Endothelial cell of umbilical vein (primary cell): ENCODE data around the gene MBNL2. TPM values are rescaled to one million over a fixed set of nuclear protein-coding genes. Genes with fewer than 3 reads are reported as not detected.

Source experiments
- BruUV-seq: library from RNA; stranded (reverse); fragments of 400-500 nt; replicated peaks from 2 replicates; lab custom pipeline; 2021; lab: Mats Ljungman, UMichigan
- CTCF ChIA-PET: fragments of 300-600, 350-600 bp; sonication (Branson Sonifier 250); formaldehyde crosslinking; loops from one replicate; lab custom pipeline; 2021; ENCODE audit warnings: antibody characterized with exemption, inconsistent platforms; lab: Charles Lee
- POLR2A ChIA-PET: fragments of 300-600, 350-600 bp; sonication (Branson Sonifier 250); formaldehyde crosslinking; loops from one replicate; lab custom pipeline; 2021; ENCODE audit warnings: antibody characterized with exemption, inconsistent platforms; lab: Charles Lee
- DNase-seq: peaks from one replicate; pipeline ENCODE4 v3.0.0-alpha.2; 2011; ENCODE audit warnings: low read depth, low spot score
- FAIRE-seq: peaks from 2 replicates; lab custom pipeline; 2011; peaks lifted over from hg19 to GRCh38; lab: Jason Lieb, UNC
- H2AFZ ChIP-seq: 2 replicates; pipeline ENCODE4 v1.6.0; 2012; ENCODE audit warnings: low read depth, low read length, control low read depth, inconsistent platforms
- H3K27ac ChIP-seq: 2 replicates; pipeline ENCODE4 v1.5.1; 2011; ENCODE audit warnings: low read depth, mild to moderate bottlenecking, control low read depth, low read length, moderate library complexity; ENCODE audit not compliant: insufficient read depth
- H3K27me3 ChIP-seq, 2 experiments: 2 replicates each; pipeline versions ENCODE4 v1.6.0 to v1.6.1; 2011; ENCODE audit warnings: low read length in 2 of 2, mixed read lengths in 1 of 2; ENCODE audit not compliant: control insufficient read depth in 2 of 2, insufficient read depth in 2 of 2
- H3K36me3 ChIP-seq, 2 experiments: 2 replicates in 1 of 2; 3 replicates in 1 of 2; pipeline ENCODE4 v1.5.1; 2011; ENCODE audit warnings: low read length in 2 of 2, mild to moderate bottlenecking in 1 of 2, moderate library complexity in 1 of 2; ENCODE audit not compliant: control insufficient read depth in 2 of 2, insufficient read depth in 2 of 2; ENCODE audit errors: extremely low read depth in 1 of 2
- H3K4me1 ChIP-seq: 3 replicates; pipeline ENCODE4 v1.5.1; 2011; ENCODE audit warnings: mild to moderate bottlenecking, low read length; ENCODE audit not compliant: control insufficient read depth, insufficient read depth; ENCODE audit errors: extremely low read depth
- H3K4me2 ChIP-seq: 2 replicates; pipeline ENCODE4 v1.6.1; 2011; ENCODE audit warnings: low read length, control low read depth, mixed read lengths; ENCODE audit not compliant: insufficient read depth
- H3K4me3 ChIP-seq, 3 experiments: fragments of 200-600 bp in 1 of 3; sonication (generic), shearing (Covaris generic) in 1 of 3; replicated peaks in 1 of 3; 2 replicates each; pipeline ENCODE4 v1.5.1; 2011 to 2016; ENCODE audit warnings: control low read depth in 3 of 3, low read length in 3 of 3, mild to moderate bottlenecking in 2 of 3, inconsistent platforms in 1 of 3, low read depth in 1 of 3, moderate library complexity in 1 of 3; ENCODE audit not compliant: insufficient read depth in 1 of 3
- H3K79me2 ChIP-seq: 2 replicates; pipeline ENCODE4 v1.6.0; 2012; ENCODE audit warnings: low read length, inconsistent platforms; ENCODE audit not compliant: control insufficient read depth, insufficient read depth
- H3K9ac ChIP-seq: replicated peaks from 2 replicates; pipeline ENCODE3; 2011; ENCODE audit warnings: low read length, control low read depth; ENCODE audit not compliant: insufficient read depth; ENCODE audit errors: extremely low read depth
- H3K9me1 ChIP-seq: replicated peaks from 3 replicates; pipeline ENCODE4 v1.6.0; 2011; ENCODE audit warnings: mild to moderate bottlenecking, low read length; ENCODE audit not compliant: control insufficient read depth, insufficient read depth; ENCODE audit errors: extremely low read depth
- H3K9me3 ChIP-seq: replicated peaks from 2 replicates; pipeline ENCODE4 v1.5.1; 2012; ENCODE audit warnings: low read length, inconsistent platforms; ENCODE audit not compliant: control insufficient read depth, insufficient read depth
- H4K20me1 ChIP-seq: replicated peaks from 2 replicates; pipeline ENCODE3; 2011; ENCODE audit warnings: mild to moderate bottlenecking, low read length; ENCODE audit not compliant: control insufficient read depth, insufficient read depth; ENCODE audit errors: extremely low read depth
- CTCF ChIP-seq, 2 donors: IDR thresholded peaks; 1 replicate in 1 of 2; 2 replicates in 1 of 2; pipeline ENCODE4 v1.5.1; 2011; ENCODE audit warnings: low read length in 2 of 2, mild to moderate bottlenecking in 2 of 2, moderate library complexity in 2 of 2, control low read depth in 1 of 2, inconsistent platforms in 1 of 2, low read depth in 1 of 2; ENCODE audit not compliant: insufficient read depth in 1 of 2; ENCODE audit errors: extremely low read depth in 1 of 2
- FOS ChIP-seq: IDR thresholded peaks from 2 replicates; pipeline ENCODE4 v1.6.1; 2011; ENCODE audit warnings: mild to moderate bottlenecking, low read length, moderate library complexity, borderline replicate concordance; ENCODE audit not compliant: insufficient read depth
- JUN ChIP-seq: IDR thresholded peaks from 2 replicates; pipeline ENCODE4 v1.6.1; 2011; ENCODE audit warnings: borderline replicate concordance, low read depth; ENCODE audit not compliant: insufficient read length, insufficient read depth
- MAX ChIP-seq: IDR thresholded peaks from 2 replicates; pipeline ENCODE4 v1.6.1; 2011; ENCODE audit not compliant: insufficient read depth, insufficient read length
- MYC ChIP-seq: IDR thresholded peaks from one replicate; pipeline ENCODE4 v1.6.1; 2011; ENCODE audit warnings: mild to moderate bottlenecking, low read depth, low read length
- dilution Hi-C: fragments of 300-500 bp; cut with MboI; formaldehyde crosslinking; loops from one replicate; pipeline ENCODE4 v1.15.0; 2019; ENCODE audit warnings: low sequenced_read_pairs; ENCODE audit not compliant: extremely low pct_ligation_motif_present
- intact Hi-C: fragments of 100-400 bp; cut with micrococcal nuclease; formaldehyde crosslinking; loops from one replicate; pipeline ENCODE4 v1.10.0; 2022
- polyA plus RNA-seq, 4 experiments: library from polyadenylated mRNA; depleted of rRNA in 3 of 4; stranded (reverse) in 3 of 4; unstranded in 1 of 4; fragments of >200 nt; gene quantifications; 2 replicates each; pipeline versions ENCODE4 v1.2.1 to v1.2.3, GENCODE V29; 2011 to 2012; ENCODE audit warnings: missing spikeins in 1 of 4
- total RNA-seq: library from RNA; stranded (reverse); gene quantifications from 2 replicates; pipeline ENCODE4 v1.2.3, GENCODE V29; 2021

Gene MBNL2
- total and polyA plus RNA-seq, 2 donors (not counting 3 experiments of a cell fraction or from before 2014, with no cell fraction given) = 32.9 to 76.5 TPM

- Histone ChIP-seq H4K20me1 (no peaks in the 10 kb centered on the region), H3K4me3 (no peak overlapping the region), H2AFZ (no peak overlapping the region), H3K4me1 (peaks cover 6% of the 10 kb centered on the region), H3K9ac (no peak overlapping the region), H3K27ac (no peak overlapping the region), H3K79me2 (peaks cover 2% of the 10 kb centered on the region), H3K27me3 (no peaks in the 10 kb centered on the region), H3K4me2 (no peak overlapping the region), H3K36me3 (peaks cover 8 to 14% of the 10 kb centered on the region in 2 experiments), H3K9me1 (no peaks in the 10 kb centered on the region), H3K9me3 (no peaks in the 10 kb centered on the region)
- POLR2A ChIA-PET = no interaction called here
- dilution Hi-C loops = no loop called here
- FAIRE-seq = no peak
- no TSS peak for BruUV-seq
- TF ChIP-seq FOS (no peak), MYC (no peak), CTCF (IDR thresholded peaks at IDR 0.05; ENCODE audit: extremely low read depth in 1 of 2, insufficient read depth in 1 of 2, low read depth in 1 of 2, low read length in 2 of 2) (peak in 1 of 2 donors; percentile 1), MAX (no peak), JUN (no peak)
- peak; percentile 17 for DNase-seq
- CTCF ChIA-PET = interaction anchor here (0.9 to 4.5 kb wide), 7 partner anchors 143 to 348 kb away, joined by 3 to 31 read pairs (median 4); no protein-coding TSS in a partner anchor
- intact Hi-C loops = no loop called here
Observed at GRCh38 chr13:97366172-97366688, 144.1 kb downstream of the MBNL2 start.
